HCT116 (cell line): ENCODE measurements around the gene PPM1H.

Experiments used
- EGR1 ChIP-seq: IDR thresholded peaks from 2 replicates; pipeline ENCODE4 v1.6.1; 2012; ENCODE audit warnings: low read depth
- ELF1 ChIP-seq: IDR thresholded peaks from 2 replicates; pipeline ENCODE4 v1.6.1; 2012; ENCODE audit warnings: low read depth, borderline replicate concordance
- EZH2 ChIP-seq: fragments of 200-600 bp; sonication (generic); IDR thresholded peaks from 2 replicates; pipeline ENCODE4 v1.6.1; 2017; ENCODE audit warnings: antibody characterized with exemption, mixed run types
- EZH2phosphoT487 ChIP-seq: fragments of 200-600 bp; IDR thresholded peaks from 2 replicates; pipeline ENCODE4 v1.6.1; 2018; ENCODE audit warnings: antibody characterized with exemption, borderline replicate concordance
- POLR2A ChIP-seq: IDR thresholded peaks from 2 replicates; pipeline ENCODE4 v1.7.0; 2011; ENCODE audit warnings: borderline replicate concordance; ENCODE audit not compliant: insufficient read depth, insufficient read length; ENCODE audit errors: extremely low read depth
- POLR2AphosphoS5 ChIP-seq: IDR thresholded peaks from 2 replicates; pipeline ENCODE4 v1.6.1; 2011; ENCODE audit warnings: mild to moderate bottlenecking, low read depth, low read length, moderate library complexity
- SIN3A ChIP-seq: IDR thresholded peaks from 2 replicates; pipeline ENCODE4 v1.6.1; 2012; ENCODE audit warnings: low read depth
- SRF ChIP-seq: IDR thresholded peaks from 2 replicates; pipeline ENCODE4 v1.6.1; 2012; ENCODE audit warnings: low read depth
- YY1 ChIP-seq: IDR thresholded peaks from 2 replicates; pipeline ENCODE4 v1.6.1; 2011; ENCODE audit warnings: low read length, low read depth, moderate library complexity, mild to moderate bottlenecking; ENCODE audit not compliant: insufficient replicate concordance; ENCODE audit errors: extremely low read depth
- TF ChIP-seq, protein P1 (sequence below), 3 experiments: fragments of 200-600 bp in 1 of 3; sonication (generic) in 1 of 3; IDR thresholded peaks in 2 of 3; conservative IDR thresholded peaks in 1 of 3; 2 replicates each; pipeline ENCODE4 v1.5.1; 2012 to 2017; ENCODE audit warnings: low read depth in 2 of 3, low read length in 2 of 3, antibody characterized with exemption in 1 of 3, borderline replicate concordance in 1 of 3, control low read depth in 1 of 3, mild to moderate bottlenecking in 1 of 3, mixed read lengths in 1 of 3, mixed run types in 1 of 3, moderate library complexity in 1 of 3; ENCODE audit not compliant: insufficient read depth in 1 of 3
- TF ChIP-seq, protein P2 (sequence below): IDR thresholded peaks from 2 replicates; pipeline ENCODE4 v1.6.1; 2012

DNA sequence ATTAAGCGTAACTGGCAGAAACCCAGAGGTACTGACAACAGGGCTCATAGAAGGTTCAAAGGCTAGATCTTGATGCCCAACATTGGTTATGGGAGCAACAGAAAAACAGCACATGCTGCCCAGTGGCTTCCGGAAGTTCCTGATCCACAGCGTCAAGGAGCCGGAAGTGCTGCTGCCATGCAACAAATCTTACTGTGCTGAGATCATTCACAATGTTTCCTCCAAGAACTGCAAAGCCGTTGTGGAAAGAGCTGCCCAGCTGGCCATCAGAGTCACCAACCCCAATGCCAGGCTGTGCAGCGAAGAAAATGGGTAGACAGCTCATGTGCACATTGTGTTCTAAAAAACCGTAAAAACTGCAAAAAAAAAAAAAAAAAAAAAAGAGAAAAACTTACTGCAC lies 276.0 kb downstream of the PPM1H start:
- TF ChIP-seq, protein P1, sequence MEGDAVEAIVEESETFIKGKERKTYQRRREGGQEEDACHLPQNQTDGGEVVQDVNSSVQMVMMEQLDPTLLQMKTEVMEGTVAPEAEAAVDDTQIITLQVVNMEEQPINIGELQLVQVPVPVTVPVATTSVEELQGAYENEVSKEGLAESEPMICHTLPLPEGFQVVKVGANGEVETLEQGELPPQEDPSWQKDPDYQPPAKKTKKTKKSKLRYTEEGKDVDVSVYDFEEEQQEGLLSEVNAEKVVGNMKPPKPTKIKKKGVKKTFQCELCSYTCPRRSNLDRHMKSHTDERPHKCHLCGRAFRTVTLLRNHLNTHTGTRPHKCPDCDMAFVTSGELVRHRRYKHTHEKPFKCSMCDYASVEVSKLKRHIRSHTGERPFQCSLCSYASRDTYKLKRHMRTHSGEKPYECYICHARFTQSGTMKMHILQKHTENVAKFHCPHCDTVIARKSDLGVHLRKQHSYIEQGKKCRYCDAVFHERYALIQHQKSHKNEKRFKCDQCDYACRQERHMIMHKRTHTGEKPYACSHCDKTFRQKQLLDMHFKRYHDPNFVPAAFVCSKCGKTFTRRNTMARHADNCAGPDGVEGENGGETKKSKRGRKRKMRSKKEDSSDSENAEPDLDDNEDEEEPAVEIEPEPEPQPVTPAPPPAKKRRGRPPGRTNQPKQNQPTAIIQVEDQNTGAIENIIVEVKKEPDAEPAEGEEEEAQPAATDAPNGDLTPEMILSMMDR (IDR thresholded peaks at IDR 0.05 in 2 of 3, conservative IDR thresholded peaks at IDR 0.05 in 1 of 3; ENCODE audit: borderline replicate concordance in 1 of 3, insufficient read depth in 1 of 3, low read depth in 2 of 3, low read length in 2 of 3): no peak
- no peak for TF ChIP-seq SRF
- TF ChIP-seq POLR2A: no peak
- TF ChIP-seq, protein P2, sequence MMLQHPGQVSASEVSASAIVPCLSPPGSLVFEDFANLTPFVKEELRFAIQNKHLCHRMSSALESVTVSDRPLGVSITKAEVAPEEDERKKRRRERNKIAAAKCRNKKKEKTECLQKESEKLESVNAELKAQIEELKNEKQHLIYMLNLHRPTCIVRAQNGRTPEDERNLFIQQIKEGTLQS: no peak
- no peak for TF ChIP-seq EZH2phosphoT487
- no peak for TF ChIP-seq EZH2
- no peak for TF ChIP-seq SIN3A
- TF ChIP-seq YY1: no peak
- TF ChIP-seq POLR2AphosphoS5: no peak
- TF ChIP-seq ELF1: no peak
- no peak for TF ChIP-seq EGR1
